ENCODE data around the gene MATN4.

DNA sequence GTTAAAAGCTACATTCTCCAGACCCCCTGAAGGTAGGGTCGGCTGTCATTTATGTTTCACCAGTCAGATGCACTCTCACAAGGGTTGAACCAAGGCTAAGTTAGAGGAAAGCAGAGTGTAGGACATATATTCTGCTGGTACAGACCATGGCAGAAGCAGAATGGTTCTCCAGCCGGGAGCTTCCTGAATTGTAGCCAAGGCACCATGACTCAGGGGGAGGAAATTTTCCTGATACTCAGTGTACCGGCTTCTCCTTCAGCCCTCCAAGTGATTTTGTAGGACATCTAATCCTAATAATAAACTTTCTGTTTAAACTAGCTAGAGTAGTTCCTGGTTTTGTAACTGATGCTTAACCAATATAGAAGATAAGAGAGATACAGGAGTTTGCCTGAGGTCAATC, 39.6 kb downstream of the MATN4 start:
- TF ChIP-seq POLR2A (IDR thresholded peaks at IDR 0.05): no peak
- TF ChIP-seq, protein P1, sequence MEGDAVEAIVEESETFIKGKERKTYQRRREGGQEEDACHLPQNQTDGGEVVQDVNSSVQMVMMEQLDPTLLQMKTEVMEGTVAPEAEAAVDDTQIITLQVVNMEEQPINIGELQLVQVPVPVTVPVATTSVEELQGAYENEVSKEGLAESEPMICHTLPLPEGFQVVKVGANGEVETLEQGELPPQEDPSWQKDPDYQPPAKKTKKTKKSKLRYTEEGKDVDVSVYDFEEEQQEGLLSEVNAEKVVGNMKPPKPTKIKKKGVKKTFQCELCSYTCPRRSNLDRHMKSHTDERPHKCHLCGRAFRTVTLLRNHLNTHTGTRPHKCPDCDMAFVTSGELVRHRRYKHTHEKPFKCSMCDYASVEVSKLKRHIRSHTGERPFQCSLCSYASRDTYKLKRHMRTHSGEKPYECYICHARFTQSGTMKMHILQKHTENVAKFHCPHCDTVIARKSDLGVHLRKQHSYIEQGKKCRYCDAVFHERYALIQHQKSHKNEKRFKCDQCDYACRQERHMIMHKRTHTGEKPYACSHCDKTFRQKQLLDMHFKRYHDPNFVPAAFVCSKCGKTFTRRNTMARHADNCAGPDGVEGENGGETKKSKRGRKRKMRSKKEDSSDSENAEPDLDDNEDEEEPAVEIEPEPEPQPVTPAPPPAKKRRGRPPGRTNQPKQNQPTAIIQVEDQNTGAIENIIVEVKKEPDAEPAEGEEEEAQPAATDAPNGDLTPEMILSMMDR (IDR thresholded peaks at IDR 0.05 in 8 of 11, conservative IDR thresholded peaks at IDR 0.05 in 3 of 11): no peak

Measured in spleen (tissue), 7 donors.